Small intestine (tissue), 7 donors: ENCODE results near the gene PPM1F. TPM values are rescaled to one million over a fixed set of nuclear protein-coding genes. Genes with fewer than 3 reads are reported as not detected.

Source experiments
- DNase-seq, 2 donors: peaks; one replicate each; pipeline versions ENCODE4 v3.0.0 to v3.0.0-alpha.2; 2013
- FAIRE-seq: peaks from 2 replicates; lab custom pipeline; 2012; peaks lifted over from hg19 to GRCh38; lab: Jason Lieb, UNC
- H3K27ac ChIP-seq, 3 donors: one replicate each; pipeline ENCODE4 v1.5.1; 2013; ENCODE audit warnings: low read length in 2 of 3, mild to moderate bottlenecking in 2 of 3, control low read depth in 1 of 3, inconsistent platforms in 1 of 3, low read depth in 1 of 3, moderate library complexity in 1 of 3
- H3K27me3 ChIP-seq, 3 donors: one replicate each; pipeline ENCODE4 v1.6.1; 2013; ENCODE audit warnings: low read length in 3 of 3, inconsistent platforms in 1 of 3; ENCODE audit not compliant: control insufficient read depth in 3 of 3, insufficient read depth in 3 of 3
- H3K36me3 ChIP-seq, 3 donors: one replicate each; pipeline ENCODE4 v1.6.1; 2013; ENCODE audit warnings: low read length in 3 of 3, inconsistent platforms in 1 of 3, low read depth in 1 of 3, mild to moderate bottlenecking in 1 of 3, moderate library complexity in 1 of 3; ENCODE audit not compliant: control insufficient read depth in 3 of 3, insufficient read depth in 2 of 3
- H3K4me1 ChIP-seq, 3 donors: one replicate each; pipeline ENCODE4 v1.6.1; 2013; ENCODE audit warnings: low read length in 2 of 3, inconsistent platforms in 1 of 3, low read depth in 1 of 3, mild to moderate bottlenecking in 1 of 3, moderate library complexity in 1 of 3; ENCODE audit not compliant: control insufficient read depth in 3 of 3, insufficient read depth in 2 of 3
- H3K4me3 ChIP-seq, 3 donors: one replicate each; pipeline ENCODE4 v1.5.1; 2013; ENCODE audit warnings: low read length in 3 of 3, control low read depth in 1 of 3, inconsistent platforms in 1 of 3, low read depth in 1 of 3, mild to moderate bottlenecking in 1 of 3, moderate library complexity in 1 of 3
- H3K9me3 ChIP-seq, 2 donors: one replicate each; pipeline ENCODE4 v1.6.1; 2013; ENCODE audit warnings: low read depth in 1 of 2, low read length in 1 of 2; ENCODE audit not compliant: control insufficient read depth in 2 of 2, insufficient read depth in 1 of 2
- WGBS, 3 donors: extraction: QIAGEN DNeasy Blood & Tissue Kit; methylation state at CpG; one replicate each; pipeline ENCODE4 v1.1.7; 2013; 5-methylcytosine and 5-hydroxymethylcytosine counted together
- polyA plus RNA-seq, 4 donors: library from polyadenylated mRNA; stranded (reverse) in 3 of 4; unstranded in 1 of 4; fragments of 200-250 nt in 3 of 4; fragments of 120-200 nt in 1 of 4; gene quantifications; one replicate each; pipeline versions ENCODE4 v1.2.1 to v1.2.3, GENCODE V29; 2013
- donor health status: healthy with polysubstance abuse.
- donor health status: control.
- donor health status: control.
- donor health status: Bipolar disorder and iron deficiency.
- donor health status: healthy.

The PPM1F gene
- polyA plus RNA-seq, 4 donors: 1.8 to 16.7 (median 9.9) TPM

GRCh38 chr22:21981874-21982273 lies 29.2 kb upstream of the PPM1F start:
- Histone ChIP-seq H3K27me3 (no peaks in the 10 kb centered on the region), H3K27ac (no peak overlapping the region), H3K4me1 (peaks cover 0 to 6% (median 2%) of the 10 kb centered on the region in 3 donors), H3K36me3 (peaks cover 0 to 13% (median 0%) of the 10 kb centered on the region in 3 donors), H3K4me3 (peak overlapping the region; percentile 89 to 99 (median 92)), H3K9me3 (no peaks in the 10 kb centered on the region)
- FAIRE-seq: no peak
- WGBS, 3 donors: 5 to 19% (median 9%) methylated on average over 2 of the region's 2 CpGs
- DNase-seq: no peak

DNA sequence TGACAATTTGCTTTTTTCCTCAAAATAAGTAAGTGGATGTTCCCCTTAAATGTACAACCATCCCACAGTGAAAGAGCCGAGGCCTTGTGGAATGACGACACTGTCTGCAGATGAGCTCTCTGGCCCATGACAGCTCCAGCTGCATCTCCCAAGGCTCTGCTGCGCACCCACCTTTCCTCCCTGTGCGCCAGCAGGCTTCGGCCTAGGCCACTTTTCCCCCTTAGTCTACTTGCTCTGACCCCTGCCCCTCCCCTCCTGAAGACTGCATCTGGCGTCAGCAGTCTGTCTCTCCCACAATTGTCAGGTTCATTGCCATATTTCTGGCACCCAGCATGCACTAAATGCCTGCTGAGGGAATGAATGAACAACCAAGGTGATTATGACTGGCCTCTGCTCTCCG lies 27.9 kb upstream of the PPM1F start:
- Histone ChIP-seq H3K9me3 (no peaks in the 10 kb centered on the region), H3K4me1 (peaks cover 0 to 6% (median 2%) of the 10 kb centered on the region in 3 donors), H3K36me3 (peaks cover 0 to 14% (median 0%) of the 10 kb centered on the region in 3 donors), H3K27ac (no peak overlapping the region), H3K4me3 (no peak overlapping the region), H3K27me3 (no peaks in the 10 kb centered on the region)
- FAIRE-seq: no peak
- no peak for DNase-seq
- WGBS, 3 donors: 79 to 90% (median 80%) methylated on average over 7 of the region's 7 CpGs

- no peak overlapping the region for H3K27ac ChIP-seq
- H3K4me3 ChIP-seq: no peak overlapping the region
- no peak for DNase-seq
- no peaks in the 10 kb centered on the region for H3K27me3 ChIP-seq
- 83 to 88% (median 88%) methylated on average over 10 to 11 of the region's 11 CpGs for WGBS, 3 donors
- H3K36me3 ChIP-seq: peaks cover 0 to 31% (median 3%) of the 10 kb centered on the region in 3 donors
- peaks cover 0 to 6% (median 2%) of the 10 kb centered on the region in 3 donors for H3K4me1 ChIP-seq
- no peaks in the 10 kb centered on the region for H3K9me3 ChIP-seq
- no peak for FAIRE-seq
These were observed 26.1 kb upstream of the PPM1F start for GRCh38 chr22:21978564-21979386.

DNA sequence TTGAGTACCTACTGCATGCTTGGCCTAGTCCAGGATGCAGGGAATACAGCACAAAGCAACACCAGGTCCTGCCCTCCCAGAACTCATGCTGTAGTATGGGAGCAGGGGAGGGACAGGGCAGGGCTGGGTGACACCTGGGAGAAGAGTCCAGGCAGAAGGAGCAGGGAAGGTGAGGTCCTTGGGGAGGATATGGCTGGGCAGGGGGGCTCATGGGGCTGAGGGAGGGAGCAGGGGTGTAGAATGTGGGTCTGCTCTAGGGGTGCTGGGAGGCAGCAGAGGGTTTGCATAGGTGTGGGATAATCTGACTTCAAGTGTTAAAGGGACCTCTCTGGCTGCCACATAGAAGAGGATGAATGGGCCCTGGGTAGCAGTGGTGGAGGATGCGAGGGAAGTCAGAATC lies 25.2 kb upstream of the PPM1F start:
- no peak for FAIRE-seq

DNA sequence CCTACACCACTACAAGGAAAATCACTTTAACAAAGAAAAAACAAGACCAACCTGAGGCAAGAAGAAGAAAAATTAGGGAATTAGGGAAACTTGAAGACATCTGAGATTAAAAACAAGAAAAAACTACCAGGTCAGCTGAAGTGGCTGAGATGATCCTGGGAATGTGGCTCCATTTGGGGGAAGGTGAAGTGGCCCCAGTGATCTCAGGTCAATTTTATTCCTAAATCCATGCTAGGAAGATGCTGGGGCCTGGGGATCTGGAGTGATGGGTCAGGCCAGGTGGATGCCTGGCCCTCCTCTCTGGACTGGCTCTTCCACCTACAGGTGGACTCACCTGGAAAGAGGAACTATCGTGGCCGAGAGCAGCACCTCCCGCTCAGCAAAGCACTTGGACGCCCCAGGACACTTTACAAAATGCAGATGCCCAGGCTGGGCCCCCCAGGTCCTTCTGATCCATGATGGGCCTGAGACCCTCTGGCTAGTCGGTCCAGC lies 23.3 kb upstream of the PPM1F start:
- H3K4me1 ChIP-seq: no peaks in the 10 kb centered on the region
- no peak overlapping the region for H3K27ac ChIP-seq
- FAIRE-seq (no peak), DNase-seq (no peak)
- H3K27me3 ChIP-seq: no peaks in the 10 kb centered on the region
- 92 to 96% (median 96%) methylated on average over 5 of the region's 5 CpGs for WGBS, 3 donors
- peaks cover 2 to 59% (median 10%) of the 10 kb centered on the region in 3 donors for H3K36me3 ChIP-seq
- H3K9me3 ChIP-seq: no peaks in the 10 kb centered on the region
- no peak overlapping the region for H3K4me3 ChIP-seq

More for the DNA sequence above, 25.2 kb upstream of the PPM1F start:
- Histone ChIP-seq H3K27ac (no peak overlapping the region), H3K36me3 (peaks cover under 1 to 41% (median 7%) of the 10 kb centered on the region in 3 donors), H3K27me3 (no peaks in the 10 kb centered on the region), H3K9me3 (no peaks in the 10 kb centered on the region), H3K4me1 (peaks cover 0 to 6% (median 2%) of the 10 kb centered on the region in 3 donors), H3K4me3 (no peak overlapping the region)
- WGBS, 3 donors: 94 to 96% (median 94%) methylated on average over 1 of the region's 1 CpG
- DNase-seq: no peak

DNA sequence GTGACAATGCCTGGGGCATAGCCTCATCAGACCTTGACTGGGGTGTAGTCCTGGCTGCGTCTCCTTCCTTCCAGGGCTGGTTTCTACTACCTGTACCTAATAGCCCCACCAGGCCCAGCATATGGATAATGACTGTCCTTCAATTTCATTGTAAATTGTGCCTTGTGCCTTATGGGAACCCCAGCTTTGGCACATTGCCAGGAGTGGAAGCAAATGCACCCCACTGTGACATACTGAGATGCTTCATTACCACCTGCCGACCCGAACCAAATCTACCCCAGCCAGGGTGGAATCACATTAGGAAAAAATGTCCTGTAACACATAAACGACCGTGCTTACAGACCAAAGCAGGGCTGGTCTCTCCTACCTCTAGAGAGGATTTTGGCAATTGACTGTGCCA lies 22.6 kb upstream of the PPM1F start:
- H3K9me3 ChIP-seq: no peaks in the 10 kb centered on the region
- H3K4me3 ChIP-seq: no peak overlapping the region
- 88 to 93% (median 91%) methylated on average over 5 of the region's 5 CpGs for WGBS, 3 donors
- H3K36me3 ChIP-seq: peaks cover 2 to 64% (median 14%) of the 10 kb centered on the region in 3 donors
- H3K27me3 ChIP-seq: no peaks in the 10 kb centered on the region
- no peak overlapping the region for H3K27ac ChIP-seq
- no peak for FAIRE-seq
- no peak for DNase-seq
- no peaks in the 10 kb centered on the region for H3K4me1 ChIP-seq

- 91 to 93% (median 92%) methylated on average over 12 of the region's 12 CpGs for WGBS, 3 donors
- FAIRE-seq (no peak), DNase-seq (no peak)
- Histone ChIP-seq H3K4me1 (no peaks in the 10 kb centered on the region), H3K4me3 (no peak overlapping the region), H3K27me3 (no peaks in the 10 kb centered on the region), H3K36me3 (peaks cover 2 to 69% (median 14%) of the 10 kb centered on the region in 3 donors), H3K9me3 (no peaks in the 10 kb centered on the region), H3K27ac (no peak overlapping the region)
These were observed 21.5 kb upstream of the PPM1F start for GRCh38 chr22:21974058-21974649.

DNA sequence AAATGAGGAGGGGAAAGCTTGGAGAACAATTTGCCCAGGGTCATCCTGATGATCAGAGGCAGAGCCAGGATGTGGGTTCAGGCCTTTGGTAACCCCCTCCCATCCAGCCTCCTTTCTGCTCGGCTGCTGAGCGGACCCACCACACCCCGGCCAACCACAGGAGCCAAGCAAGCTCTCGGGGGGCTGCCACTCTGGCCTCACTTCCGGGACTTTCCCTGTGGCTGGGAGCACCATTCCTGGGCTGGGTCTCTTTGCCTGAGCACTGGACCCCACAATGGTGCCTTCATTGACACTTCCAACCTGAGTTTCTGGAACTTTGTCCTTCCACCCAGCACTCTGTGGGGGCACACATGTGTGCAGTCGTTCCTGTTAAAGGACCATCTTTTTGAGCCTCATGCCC lies 20.2 kb upstream of the PPM1F start:
- Histone ChIP-seq H3K4me3 (no peak overlapping the region), H3K27ac (no peak overlapping the region), H3K27me3 (no peaks in the 10 kb centered on the region), H3K36me3 (peaks cover 2 to 74% (median 21%) of the 10 kb centered on the region in 3 donors), H3K4me1 (no peaks in the 10 kb centered on the region), H3K9me3 (no peaks in the 10 kb centered on the region)
- WGBS, 3 donors: 77 to 91% (median 87%) methylated on average over 6 of the region's 6 CpGs
- FAIRE-seq (no peak), DNase-seq (no peak)
